Fibroblast of lung (primary cell): ENCODE results near the gene ESF1. TPM values are rescaled to one million over a fixed set of nuclear protein-coding genes. Genes with fewer than 3 reads are reported as not detected.

ENCODE experiments used
- DNase-seq, 2 donors: peaks; one replicate each; pipeline versions ENCODE4 v3.0.0 to v3.0.0-alpha.2; 2010; ENCODE audit warnings: low read depth in 2 of 2
- H2AFZ ChIP-seq: 2 replicates; pipeline ENCODE4 v1.5.1; 2012; ENCODE audit warnings: low read length, control low read depth, inconsistent platforms
- H3K27ac ChIP-seq: 2 replicates; pipeline ENCODE4 v1.5.1; 2011; ENCODE audit warnings: low read length, control low read depth; ENCODE audit not compliant: insufficient read depth
- H3K27me3 ChIP-seq: 2 replicates; pipeline ENCODE4 v1.5.1; 2011; ENCODE audit warnings: mild to moderate bottlenecking, low read length; ENCODE audit not compliant: control insufficient read depth, insufficient read depth
- H3K36me3 ChIP-seq: 2 replicates; pipeline ENCODE4 v1.5.1; 2011; ENCODE audit warnings: low read length; ENCODE audit not compliant: control insufficient read depth, insufficient read depth
- H3K4me1 ChIP-seq: 2 replicates; pipeline ENCODE4 v1.5.1; 2011; ENCODE audit warnings: low read length; ENCODE audit not compliant: control insufficient read depth, insufficient read depth; ENCODE audit errors: extremely low read depth
- H3K4me2 ChIP-seq: 2 replicates; pipeline ENCODE4 v1.5.1; 2011; ENCODE audit warnings: low read length, control low read depth; ENCODE audit not compliant: insufficient read depth; ENCODE audit errors: extremely low read depth
- H3K4me3 ChIP-seq, 4 experiments: fragments of 200-600 bp in 1 of 4; sonication (generic) in 1 of 4; replicated peaks in 1 of 4; 2 replicates each; pipeline ENCODE4 v1.5.1; 2011 to 2016; ENCODE audit warnings: low read length in 4 of 4, low read depth in 3 of 4, mild to moderate bottlenecking in 3 of 4, control low read depth in 2 of 4, inconsistent platforms in 1 of 4, mixed read lengths in 1 of 4; ENCODE audit not compliant: insufficient read depth in 1 of 4; ENCODE audit errors: control extremely low read depth in 1 of 4
- H3K79me2 ChIP-seq: 2 replicates; pipeline ENCODE4 v1.5.1; 2012; ENCODE audit warnings: mild to moderate bottlenecking, low read length, inconsistent platforms; ENCODE audit not compliant: control insufficient read depth, insufficient read depth
- H3K9ac ChIP-seq: 2 replicates; pipeline ENCODE4 v1.5.1; 2011; ENCODE audit warnings: mild to moderate bottlenecking, low read length, control low read depth; ENCODE audit not compliant: insufficient read depth
- H3K9me3 ChIP-seq: 2 replicates; pipeline ENCODE4 v1.5.1; 2012; ENCODE audit warnings: low read depth, low read length; ENCODE audit not compliant: control insufficient read depth, insufficient read depth
- H4K20me1 ChIP-seq: 2 replicates; pipeline ENCODE4 v1.5.1; 2011; ENCODE audit warnings: low read length; ENCODE audit not compliant: control insufficient read depth, insufficient read depth; ENCODE audit errors: extremely low read depth
- EZH2 ChIP-seq: IDR thresholded peaks from 2 replicates; pipeline ENCODE4 v1.5.1; 2012; ENCODE audit warnings: low read length, control low read depth, mild to moderate bottlenecking; ENCODE audit errors: missing control alignments
- polyA plus RNA-seq, 2 donors: library from polyadenylated mRNA; depleted of rRNA in 1 of 2; stranded (reverse) in 1 of 2; unstranded in 1 of 2; fragments of >200 nt; gene quantifications; 2 replicates each; pipeline ENCODE4 v1.2.1, GENCODE V29; 2011 to 2012; ENCODE audit warnings: missing spikeins in 1 of 2
- total RNA-seq: library from RNA; depleted of rRNA; stranded (reverse); fragments of >200 nt; gene quantifications from 2 replicates; pipeline ENCODE4 v1.2.1, GENCODE V29; 2014
- TF ChIP-seq, protein P1 (sequence below), 2 donors: IDR thresholded peaks in 1 of 2; conservative IDR thresholded peaks in 1 of 2; 1 replicate in 1 of 2; 2 replicates in 1 of 2; pipeline ENCODE4 v1.5.1; 2011 to 2012; ENCODE audit warnings: low read length in 2 of 2, control low read depth in 1 of 2, inconsistent platforms in 1 of 2, low read depth in 1 of 2, mild to moderate bottlenecking in 1 of 2

Gene ESF1
- total and polyA plus RNA-seq, 2 donors (not counting 1 experiment from before 2014, with no cell fraction given) = 7.3 to 13.2 TPM

DNA sequence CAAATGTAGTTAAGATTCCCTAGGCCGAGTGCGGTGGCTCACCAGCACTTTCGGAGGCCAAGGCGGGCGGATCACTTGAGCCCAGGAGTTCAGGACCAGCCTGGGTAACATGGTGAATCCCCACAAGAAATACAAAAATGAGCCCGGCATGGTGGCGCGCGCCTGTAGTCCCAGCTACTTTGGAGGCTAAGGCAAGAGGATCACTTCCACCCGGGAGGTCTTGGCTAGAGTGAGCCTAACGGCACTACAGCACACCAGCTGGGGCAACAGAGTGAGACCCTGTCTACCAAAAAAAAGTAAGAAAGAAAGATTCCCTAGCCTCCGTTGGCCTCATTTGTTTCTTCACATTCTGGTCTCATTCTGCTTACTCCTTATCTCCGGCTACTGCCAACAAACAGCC, 1.2 kb downstream of the ESF1 start:
- no peak for TF ChIP-seq EZH2
- TF ChIP-seq, protein P1, sequence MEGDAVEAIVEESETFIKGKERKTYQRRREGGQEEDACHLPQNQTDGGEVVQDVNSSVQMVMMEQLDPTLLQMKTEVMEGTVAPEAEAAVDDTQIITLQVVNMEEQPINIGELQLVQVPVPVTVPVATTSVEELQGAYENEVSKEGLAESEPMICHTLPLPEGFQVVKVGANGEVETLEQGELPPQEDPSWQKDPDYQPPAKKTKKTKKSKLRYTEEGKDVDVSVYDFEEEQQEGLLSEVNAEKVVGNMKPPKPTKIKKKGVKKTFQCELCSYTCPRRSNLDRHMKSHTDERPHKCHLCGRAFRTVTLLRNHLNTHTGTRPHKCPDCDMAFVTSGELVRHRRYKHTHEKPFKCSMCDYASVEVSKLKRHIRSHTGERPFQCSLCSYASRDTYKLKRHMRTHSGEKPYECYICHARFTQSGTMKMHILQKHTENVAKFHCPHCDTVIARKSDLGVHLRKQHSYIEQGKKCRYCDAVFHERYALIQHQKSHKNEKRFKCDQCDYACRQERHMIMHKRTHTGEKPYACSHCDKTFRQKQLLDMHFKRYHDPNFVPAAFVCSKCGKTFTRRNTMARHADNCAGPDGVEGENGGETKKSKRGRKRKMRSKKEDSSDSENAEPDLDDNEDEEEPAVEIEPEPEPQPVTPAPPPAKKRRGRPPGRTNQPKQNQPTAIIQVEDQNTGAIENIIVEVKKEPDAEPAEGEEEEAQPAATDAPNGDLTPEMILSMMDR (conservative IDR thresholded peaks at IDR 0.05 in 1 of 2, IDR thresholded peaks at IDR 0.05 in 1 of 2; ENCODE audit: low read depth in 1 of 2, low read length in 2 of 2) = no peak
- peaks cover 40% of the 10 kb centered on the region for H3K79me2 ChIP-seq
- peak overlapping the region in 3 of 4 experiments; percentile 94 to 97 (median 95) for H3K4me3 ChIP-seq
- no peak overlapping the region for H3K9ac ChIP-seq
- no peak for DNase-seq
- no peak overlapping the region for H2AFZ ChIP-seq
- H3K27me3 ChIP-seq = no peaks in the 10 kb centered on the region
- H3K27ac ChIP-seq = no peak overlapping the region
- peaks cover 4% of the 10 kb centered on the region for H3K4me1 ChIP-seq
- H4K20me1 ChIP-seq = no peaks in the 10 kb centered on the region
- H3K9me3 ChIP-seq = no peaks in the 10 kb centered on the region
- peak overlapping the region; percentile 88 for H3K4me2 ChIP-seq
- H3K36me3 ChIP-seq = peaks cover 3% of the 10 kb centered on the region

GRCh38 chr20:13778827-13779226, 5.9 kb downstream of the ESF1 start:
- Histone ChIP-seq H3K36me3 (peaks cover 2% of the 10 kb centered on the region), H3K4me1 (no peaks in the 10 kb centered on the region), H3K27me3 (no peaks in the 10 kb centered on the region), H2AFZ (no peak overlapping the region), H3K9me3 (no peaks in the 10 kb centered on the region), H4K20me1 (no peaks in the 10 kb centered on the region), H3K27ac (no peak overlapping the region), H3K4me3 (no peak overlapping the region), H3K4me2 (no peak overlapping the region), H3K79me2 (peaks cover 9% of the 10 kb centered on the region), H3K9ac (no peak overlapping the region)
- DNase-seq = no peak
- TF ChIP-seq, protein P1 (conservative IDR thresholded peaks at IDR 0.05 in 1 of 2, IDR thresholded peaks at IDR 0.05 in 1 of 2; ENCODE audit: low read depth in 1 of 2, low read length in 2 of 2) = no peak
- no peak for TF ChIP-seq EZH2

DNA sequence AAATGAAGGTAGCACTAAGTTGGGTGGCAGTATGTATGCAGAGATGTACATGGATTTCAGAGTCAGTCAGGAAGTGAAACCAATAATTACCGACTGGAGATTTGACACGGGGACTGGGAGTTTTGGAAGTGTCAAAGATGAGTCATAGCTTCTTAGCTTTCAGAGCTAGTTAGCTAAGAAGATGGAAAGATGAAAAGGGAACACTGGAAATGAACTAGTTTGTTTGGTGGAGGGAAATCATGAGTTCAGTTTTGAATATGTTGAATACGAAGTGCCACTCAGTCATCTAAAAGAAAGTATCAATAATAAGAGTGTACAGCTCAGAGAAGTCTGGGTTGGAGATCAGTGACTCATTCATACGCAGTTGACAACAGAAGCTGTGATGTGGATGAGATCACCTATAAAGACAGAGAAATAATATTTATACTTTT, 7.5 kb downstream of the ESF1 start:
- H2AFZ ChIP-seq = no peak overlapping the region
- H3K36me3 ChIP-seq = peaks cover 2% of the 10 kb centered on the region
- DNase-seq = peak; percentile 28 to 39
- no peaks in the 10 kb centered on the region for H3K27me3 ChIP-seq
- no peaks in the 10 kb centered on the region for H4K20me1 ChIP-seq
- TF ChIP-seq, protein P1 (conservative IDR thresholded peaks at IDR 0.05 in 1 of 2, IDR thresholded peaks at IDR 0.05 in 1 of 2; ENCODE audit: low read depth in 1 of 2, low read length in 2 of 2) = no peak
- TF ChIP-seq EZH2 = no peak
- no peak overlapping the region for H3K4me2 ChIP-seq
- H3K27ac ChIP-seq = no peak overlapping the region
- H3K9ac ChIP-seq = no peak overlapping the region
- peaks cover 2% of the 10 kb centered on the region for H3K79me2 ChIP-seq
- H3K9me3 ChIP-seq = no peaks in the 10 kb centered on the region
- H3K4me3 ChIP-seq = no peak overlapping the region
- no peaks in the 10 kb centered on the region for H3K4me1 ChIP-seq
